SIG-M5 treated with dmso at 0.1 percent for 504 hours (cell line): ENCODE results near the gene ZNF879.

Experiments used
- DNase-seq: peaks from one replicate; lab custom pipeline; 2025; ENCODE audit not compliant: unreplicated experiment; lab: John Stamatoyannopoulos, UW

ZNF879 gene

DNA sequence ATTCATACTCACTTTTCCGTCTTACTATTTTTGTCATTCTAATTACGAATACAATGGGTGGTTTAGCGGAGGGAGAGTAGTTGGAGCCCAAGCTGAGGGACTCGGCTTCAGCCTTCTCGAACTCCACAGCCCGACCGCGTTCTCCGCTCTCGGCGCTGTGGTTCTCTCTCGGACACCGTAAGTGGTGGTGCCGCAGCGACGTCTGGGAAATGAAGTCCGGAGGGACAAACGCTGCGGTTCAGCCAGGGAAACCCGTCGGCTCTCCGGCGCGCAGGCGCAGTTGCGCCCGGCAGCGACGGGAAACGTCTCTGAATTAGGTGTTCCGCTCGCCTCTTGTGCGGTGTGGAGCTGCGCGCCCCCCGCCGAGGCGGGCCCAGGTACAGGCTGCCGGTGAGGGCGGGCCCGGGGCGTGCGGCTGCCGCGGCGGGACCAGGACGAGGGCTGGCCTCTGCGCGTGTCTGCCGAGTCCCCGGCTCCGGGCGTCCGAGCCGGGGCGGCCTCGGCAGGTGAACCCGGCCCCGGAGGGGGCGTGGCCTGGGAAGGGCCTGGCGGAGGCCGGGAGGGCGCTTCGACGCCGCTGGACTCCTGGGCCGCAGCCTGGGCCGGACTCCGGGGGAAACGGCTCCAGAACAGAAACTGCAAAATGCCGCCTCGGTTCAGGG lies at the start of gene ZNF879:
ZNF879 (plus strand) TSS at position 277 of the 662 bp plus-strand sequence. CDS start 1,201 bp downstream, outside the sequence.
- peak; percentile 93 for DNase-seq

DNA sequence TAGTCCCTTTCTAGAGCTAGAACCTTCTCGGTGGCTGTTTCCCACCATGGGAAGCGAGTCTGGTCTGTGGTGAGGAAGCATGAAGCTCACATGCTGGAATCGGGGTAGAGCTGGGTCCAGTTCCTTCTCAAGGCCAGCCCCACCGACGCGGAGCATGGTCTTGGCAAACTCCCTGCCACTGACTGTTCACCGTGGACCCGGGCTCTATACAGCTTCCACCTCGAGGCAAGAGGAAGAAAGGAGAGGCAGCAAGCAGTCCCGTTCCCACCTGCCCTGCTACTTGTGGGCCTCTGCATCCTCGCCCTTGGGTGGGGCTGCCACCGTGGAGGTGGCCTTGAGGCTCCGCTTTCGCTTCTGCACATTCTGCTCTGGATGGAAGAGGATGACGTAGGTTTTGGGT lies 42.2 kb upstream of the ZNF879 start:
- no peak for DNase-seq

DNA sequence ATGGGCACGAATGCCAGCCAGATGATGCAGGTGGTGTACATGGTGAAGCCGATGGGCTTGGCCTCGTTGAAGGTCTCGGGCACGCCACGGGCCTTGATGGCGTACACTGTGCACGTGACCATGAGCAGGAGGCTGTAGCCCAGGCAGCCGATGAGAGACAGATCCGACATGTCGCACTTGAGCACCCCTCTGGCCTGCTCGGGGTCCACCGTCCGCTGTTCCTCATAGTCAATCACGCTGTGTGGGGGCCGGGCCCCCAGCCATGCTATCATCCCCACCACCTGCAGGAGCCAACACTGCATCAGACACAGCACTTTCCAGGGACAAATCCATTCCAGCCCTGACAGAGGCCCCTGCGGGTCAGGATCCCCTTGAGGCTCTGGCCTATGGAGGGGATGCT lies 40.7 kb upstream of the ZNF879 start:
- DNase-seq: no peak

DNA sequence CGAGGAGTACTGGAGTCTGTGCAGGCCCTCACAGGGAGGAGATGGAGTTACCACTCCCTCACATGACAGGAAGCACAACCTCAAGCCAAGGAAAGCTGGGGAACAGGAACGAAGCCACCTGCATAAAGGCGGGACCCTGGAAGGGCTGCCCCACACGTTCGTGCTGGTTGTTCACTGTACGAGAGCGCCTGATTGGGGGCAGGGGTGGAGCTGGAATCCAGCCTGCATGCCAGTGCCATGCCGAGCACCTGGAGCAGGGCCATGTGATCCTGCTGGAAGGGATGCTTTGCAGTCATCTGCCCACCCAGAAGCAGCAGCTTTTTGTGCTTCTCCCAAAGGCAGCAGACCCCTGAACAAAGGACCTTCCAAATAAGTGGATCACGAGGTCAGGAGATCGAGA lies 39.9 kb upstream of the ZNF879 start:
- no peak for DNase-seq

DNA sequence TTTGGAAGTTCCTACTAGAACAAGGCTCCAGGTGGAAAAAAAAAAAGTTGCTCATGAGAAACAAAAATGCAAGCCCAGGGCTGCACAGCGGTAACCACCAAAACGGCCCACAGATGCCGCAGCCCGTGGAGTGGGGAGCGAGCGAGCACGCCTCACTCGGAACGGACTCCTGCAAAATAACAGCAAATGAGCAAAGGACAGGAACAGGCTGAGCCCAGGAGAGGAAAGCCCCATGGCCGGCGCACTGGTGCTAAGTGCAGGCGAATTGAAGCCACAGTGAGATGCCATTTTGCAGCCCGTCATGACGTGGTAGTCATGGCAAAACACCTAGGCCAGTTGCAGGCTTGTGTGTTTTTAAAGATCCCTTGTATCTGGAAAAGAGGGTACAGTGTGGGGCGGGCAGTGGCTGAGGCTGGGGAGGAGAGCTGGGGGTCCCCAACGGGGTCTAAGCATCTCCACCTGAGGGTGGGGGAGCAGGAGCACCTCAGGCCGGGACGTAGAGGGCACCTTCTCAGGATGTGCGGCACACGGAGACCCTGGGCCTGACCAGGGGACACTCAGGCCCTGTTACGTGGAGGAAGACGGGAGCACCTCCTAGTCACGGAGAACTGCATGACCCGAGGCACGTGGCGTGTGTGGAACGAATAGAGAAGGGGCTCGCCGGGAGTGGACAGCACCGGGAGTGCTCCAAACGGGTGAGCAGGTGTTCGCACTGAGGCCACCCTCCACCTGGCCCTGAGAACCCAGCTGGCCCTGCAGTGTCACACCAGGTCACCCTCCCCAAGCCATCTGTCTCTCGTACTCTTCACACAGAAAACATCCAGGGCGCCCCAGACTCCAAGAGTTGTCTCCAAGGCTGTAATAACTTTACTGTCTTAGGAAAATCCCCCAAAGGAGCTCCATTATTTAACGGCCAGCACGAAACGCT lies 39.2 kb upstream of the ZNF879 start:
- DNase-seq: no peak

DNA sequence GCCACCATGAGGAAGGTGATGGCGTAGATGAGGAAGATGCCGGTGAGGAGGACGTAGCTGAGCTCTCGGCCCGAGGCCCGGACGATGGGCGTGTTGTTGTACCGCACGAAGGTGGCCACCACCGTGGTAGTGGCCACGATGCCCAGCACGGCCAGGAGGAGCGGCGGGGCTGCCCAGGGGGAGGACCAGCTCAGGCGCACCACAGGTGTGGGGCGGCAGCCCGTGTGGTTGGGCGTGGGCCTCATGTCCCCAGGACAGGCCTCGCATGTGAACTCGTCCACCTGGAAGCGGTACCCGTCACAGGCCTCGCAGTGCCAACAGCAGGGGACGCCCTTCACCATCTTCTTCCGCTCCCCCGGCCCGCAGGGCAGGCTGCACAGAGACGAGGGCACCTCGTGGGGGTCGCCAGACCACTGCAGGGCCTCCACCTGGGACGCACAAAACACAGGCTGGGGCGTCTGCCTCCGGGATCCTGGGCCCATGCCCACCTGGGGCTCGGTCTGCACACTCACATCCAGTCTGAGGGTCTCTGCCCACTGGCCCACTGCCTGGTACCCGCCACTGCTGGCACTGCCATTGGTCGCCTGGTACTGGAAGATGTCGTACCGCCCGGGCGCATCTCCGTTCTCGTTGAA lies 37.2 kb upstream of the ZNF879 start:
- no peak for DNase-seq

DNA sequence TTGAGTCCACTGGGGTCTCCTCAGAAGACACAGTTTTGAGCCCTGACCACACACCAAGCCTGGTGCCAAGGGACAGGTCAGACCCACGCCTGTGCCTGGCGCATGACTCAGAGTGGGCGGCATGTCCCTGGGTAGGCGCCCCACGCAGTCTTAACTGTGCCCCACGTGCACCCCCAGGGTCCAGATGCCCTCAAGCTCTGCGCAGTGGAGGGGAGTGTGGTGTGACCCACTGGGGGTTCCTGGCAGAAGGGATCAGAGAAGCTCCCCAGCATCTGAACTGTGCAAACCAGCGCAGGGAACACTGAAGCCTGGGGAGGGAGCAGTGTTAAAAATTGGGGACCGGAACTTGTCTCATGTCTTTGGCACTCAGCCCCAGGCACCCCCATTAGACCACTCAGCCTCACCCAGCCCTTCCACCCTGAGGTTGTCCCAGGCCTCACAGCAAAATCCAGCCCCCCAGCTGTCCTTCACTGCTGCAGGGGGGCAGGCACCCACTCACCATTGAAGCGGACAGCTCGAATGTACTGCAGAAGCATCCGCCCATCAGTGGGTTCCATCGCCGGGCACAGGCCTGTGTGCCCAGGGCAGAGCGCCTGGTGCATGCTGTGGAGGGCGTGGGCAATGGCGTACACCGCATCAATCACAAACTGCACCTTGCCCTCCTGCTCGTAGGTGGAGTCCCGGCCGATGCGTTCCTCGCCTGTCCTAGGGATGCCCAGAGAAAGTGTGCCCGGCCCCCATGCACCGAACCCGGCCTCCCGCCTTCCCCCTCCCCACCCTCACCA lies 35.0 kb upstream of the ZNF879 start:
- no peak for DNase-seq

DNA sequence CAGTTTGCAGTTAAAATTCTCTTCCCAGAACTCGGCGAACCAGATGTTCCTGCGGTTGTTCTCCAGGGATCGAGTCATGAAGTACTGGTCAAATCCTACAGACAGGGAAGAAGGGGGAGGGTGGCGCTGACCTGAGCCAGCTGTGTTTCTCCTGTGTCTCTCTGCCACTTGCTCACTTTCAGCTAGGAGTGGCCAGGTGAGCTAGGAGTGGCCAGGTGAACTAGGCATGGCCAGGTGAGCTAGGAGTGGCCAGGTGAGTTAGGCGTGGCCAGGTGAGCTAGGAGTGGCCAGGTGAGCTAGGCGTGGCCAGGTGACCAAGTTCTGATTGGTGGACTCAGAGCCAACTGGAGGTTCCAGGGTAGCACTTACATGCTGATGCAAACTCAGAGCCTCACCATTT lies 34.3 kb upstream of the ZNF879 start:
- no peak for DNase-seq

DNA sequence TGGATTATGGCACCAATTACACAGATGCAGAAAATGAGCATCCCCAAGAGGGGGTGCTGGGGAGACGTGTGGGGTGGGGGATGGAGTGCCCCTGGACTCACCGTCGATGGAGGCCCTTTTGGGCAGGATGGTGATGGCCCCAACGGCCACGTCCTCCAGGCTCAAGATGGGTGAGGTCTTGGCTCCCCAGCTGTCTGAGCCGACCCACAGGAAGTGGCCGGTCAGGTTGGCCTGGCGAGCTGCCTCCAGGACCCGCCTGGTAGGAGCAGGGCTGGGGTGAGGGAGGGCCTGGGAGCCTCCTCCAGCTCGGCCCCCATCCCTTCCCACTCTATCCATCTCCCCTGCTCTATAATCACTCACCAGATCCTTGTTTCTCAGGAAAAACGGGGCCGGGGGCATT lies 33.1 kb upstream of the ZNF879 start:
- DNase-seq: no peak

DNA sequence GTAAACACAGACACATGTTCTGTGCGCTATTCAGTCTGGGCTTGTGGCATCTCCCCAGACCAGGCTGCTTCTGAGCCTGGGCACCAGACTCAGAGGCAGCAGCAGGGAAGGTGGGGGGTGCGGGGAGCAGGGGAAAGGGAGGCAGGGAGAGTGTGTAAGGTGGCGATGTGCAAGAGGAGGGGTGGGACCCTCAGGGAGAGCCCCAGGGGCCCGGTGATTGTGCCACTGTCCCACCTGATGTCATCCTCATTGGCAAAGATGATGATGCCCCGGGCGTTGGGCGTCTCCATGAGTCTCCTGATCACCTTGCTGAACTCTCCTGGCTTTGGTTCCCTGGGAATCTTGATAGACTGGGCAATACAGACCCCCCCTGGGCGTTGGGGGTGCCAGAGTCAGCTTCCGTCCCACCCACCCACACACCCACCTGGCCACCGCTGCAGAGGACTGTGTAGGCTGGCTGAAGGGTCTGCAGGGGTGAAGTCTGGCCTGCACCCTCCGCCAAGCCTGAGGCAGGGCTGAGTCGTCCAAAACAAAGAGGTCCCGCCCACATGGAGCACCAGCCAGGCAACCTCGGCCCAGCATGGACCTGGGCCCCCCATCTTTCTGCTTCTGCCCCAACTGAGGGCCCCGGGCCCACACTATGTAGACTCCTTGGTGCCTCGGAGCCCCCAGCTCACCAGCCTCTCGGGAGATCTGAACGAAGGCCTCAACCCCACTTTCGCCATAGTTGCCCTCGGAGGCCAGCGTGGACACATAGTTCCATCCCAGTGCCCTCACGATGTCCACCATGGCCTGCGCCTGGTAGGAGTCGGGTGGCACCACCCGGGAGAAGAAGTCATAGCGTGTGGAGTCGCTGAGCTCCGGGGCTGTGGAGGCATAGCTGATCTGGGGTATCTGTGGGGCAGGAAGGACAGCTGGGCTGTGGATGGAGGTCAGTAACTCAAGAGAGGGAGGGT lies 32.1 kb upstream of the ZNF879 start:
- DNase-seq: no peak

DNA sequence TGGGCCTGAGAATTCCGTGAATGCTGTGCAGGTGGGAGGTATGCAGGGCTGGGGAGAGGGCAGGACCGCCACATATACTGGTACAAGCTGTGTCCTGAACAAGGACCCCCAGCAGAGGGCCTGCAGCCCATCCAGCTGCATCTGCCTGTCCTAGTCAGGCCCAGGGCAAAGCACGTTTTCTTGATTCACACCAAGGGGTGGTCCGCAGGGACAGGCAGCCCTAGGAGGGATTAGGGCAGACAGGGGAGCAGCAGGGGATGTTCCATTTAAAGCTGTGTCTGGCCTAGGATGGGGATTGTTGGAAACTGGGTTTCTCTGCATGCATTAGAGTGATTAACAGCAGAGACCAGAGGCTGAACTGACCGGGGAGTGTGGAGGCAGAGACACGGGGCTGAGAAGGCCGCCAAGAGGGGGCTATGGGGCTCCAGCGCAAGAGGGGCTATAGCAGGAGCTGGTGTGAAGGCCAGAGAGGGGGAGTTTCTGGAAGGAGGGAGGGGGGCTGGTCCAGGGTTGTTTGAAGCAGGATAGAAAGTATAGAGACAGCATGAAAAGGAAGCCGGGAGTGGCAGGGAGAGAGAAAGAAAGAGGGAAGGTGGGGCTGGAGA lies 31.2 kb upstream of the ZNF879 start:
- no peak for DNase-seq

DNA sequence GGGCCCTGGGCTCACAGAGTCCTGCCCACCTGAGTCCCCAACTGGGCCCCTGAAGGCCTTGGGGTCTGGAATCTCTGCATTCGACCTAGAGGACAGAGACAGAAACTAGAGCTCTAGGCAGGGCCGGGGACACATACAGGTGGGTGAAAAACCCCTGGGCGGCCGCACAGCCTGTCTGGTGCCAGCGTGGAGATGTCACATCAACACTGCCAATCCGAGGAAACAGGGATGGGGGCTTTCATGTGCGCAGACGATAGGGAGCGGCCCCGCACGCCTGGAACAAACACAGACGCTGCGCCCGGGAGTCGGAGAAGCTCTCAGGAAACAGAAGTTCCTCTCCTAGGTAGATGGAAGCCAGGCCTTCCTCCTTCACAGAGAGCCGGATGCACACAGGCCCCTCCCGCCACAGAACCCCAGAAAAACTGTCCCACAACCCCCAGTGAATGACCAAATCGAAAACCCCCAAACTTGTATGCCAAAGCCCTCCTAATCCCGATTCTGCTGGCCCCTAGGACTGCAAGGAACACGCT lies 30.3 kb upstream of the ZNF879 start:
- no peak for DNase-seq

DNA sequence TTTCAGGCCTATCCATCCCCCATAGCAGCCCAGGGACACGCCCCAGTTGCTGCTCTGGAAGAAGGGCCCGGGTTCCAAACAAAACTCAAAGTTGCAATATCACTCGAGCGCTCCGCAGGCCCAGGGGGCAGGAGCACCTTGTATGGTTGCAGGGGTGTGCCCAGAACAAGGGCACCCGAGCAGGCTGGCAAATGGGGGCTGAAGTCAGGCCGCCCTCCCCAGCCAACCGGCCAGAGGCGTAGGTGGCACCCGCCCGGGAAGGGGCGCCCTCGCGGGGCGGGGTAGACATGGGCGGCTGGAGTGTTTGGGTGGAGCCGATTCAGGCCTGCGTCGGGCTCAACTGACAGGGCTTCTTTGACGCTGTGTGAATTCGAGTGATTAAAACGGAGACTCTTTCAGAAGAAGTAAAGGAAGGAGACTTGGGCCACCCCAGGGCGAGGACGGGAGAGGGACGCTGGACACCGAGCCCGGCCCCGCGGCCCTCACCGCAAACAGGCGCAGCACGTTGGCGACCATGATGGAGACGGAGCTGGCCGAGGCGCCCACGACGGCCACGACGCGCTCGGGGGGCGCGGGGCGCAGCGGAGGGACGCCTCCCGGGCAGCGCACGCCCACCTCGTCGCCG lies 29.5 kb upstream of the ZNF879 start:
- no peak for DNase-seq

DNA sequence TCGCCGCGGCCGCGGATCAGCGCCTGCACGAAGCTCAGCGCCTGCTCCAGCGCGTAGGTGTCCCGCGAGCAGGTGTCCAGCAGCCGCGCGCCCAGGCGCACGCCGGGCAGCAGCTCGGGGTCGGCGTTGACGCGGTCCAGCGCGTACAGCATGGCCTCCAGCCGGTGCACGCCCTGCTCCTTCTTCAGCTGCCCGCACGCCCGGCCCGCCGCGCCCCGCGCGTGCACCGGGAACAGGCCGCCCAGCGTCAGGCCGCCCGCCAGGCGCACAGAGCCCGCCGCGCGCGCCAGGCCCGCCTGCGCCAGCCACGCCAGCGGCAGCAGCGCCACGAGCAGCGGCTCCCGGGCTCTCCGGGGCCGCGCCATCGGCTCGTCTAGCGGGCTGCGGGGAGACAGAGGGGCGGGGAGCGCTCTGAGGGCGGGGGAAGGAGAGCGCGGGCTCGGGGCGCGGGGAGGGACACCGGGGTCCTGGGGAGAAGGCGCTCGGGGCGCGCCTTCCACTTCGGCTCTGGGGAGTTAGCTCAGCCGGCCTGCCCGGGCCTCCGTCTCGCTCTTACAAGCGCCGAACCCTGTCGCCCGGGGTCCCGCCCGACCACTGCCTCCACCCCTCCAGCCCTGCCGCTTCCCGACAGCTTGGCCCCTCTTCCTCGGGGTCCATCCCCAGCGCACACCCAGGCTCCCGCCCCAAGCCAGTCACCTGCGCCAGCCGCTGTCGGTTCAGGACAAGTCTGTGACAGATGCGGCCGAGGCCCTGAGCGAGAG lies 28.8 kb upstream of the ZNF879 start, which contains the start of gene GRM6:
GRM6 (minus strand) TSS at position 741 of the 761 bp plus-strand sequence; CDS start at position 365, 376 bp downstream.
- no peak for DNase-seq

DNA sequence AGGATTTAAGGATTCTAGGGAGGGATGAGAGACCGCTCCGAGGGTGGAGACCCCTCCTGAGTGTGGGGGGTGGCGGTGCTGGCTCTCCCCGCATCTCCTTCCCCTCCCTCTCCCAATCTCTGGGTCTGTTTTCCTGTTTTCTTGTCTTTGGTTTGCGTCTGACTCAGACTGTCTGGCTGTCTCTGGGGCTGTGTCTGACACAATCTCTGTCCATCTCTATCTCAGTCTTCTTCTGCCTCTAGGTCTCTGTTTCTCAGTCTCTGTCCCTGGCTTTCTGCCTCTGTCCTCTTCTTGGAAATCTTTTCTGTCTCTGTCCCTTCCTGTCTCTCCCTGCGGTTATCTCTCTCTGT lies 28.3 kb upstream of the ZNF879 start:
- no peak for DNase-seq

DNA sequence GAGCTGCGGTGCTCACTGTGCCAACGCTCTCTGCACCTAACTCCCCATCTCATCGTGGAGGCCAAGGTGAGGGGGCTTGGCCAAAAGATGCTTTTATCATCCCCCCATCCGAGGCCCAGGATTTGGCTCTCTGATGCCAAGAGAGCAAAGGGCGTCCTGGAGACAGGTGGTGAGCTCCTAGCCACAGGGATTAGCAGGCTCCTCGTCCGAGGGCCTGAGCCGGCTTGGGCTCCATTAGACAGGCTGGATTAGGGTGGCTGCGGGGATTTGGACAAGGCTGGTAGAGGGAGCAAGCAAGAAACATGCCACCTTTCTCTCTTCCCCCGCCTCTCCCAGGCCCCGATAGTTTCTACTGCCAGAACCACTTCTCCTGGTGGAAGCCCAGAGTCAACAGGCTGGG lies 27.4 kb upstream of the ZNF879 start:
- no peak for DNase-seq

DNA sequence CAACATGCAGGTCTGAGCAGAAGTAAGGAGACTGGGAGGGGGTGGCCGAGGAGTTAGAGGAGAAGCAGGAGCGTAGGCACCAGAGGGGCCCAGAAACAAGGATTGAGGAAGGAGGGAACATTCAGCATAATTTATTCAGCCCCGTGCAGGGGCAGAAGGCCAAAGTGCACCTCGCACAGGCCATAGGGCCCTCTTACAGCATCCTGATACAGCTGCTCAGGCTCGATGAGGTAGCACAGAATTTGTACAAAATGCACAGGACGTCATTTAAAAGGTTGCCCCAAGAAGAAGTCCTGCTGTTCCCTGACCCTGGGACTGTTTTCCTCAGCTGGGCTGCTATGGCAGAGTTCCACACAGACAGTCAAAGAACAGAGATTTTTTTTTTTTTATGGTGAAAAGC lies 26.4 kb upstream of the ZNF879 start:
- DNase-seq: no peak

DNA sequence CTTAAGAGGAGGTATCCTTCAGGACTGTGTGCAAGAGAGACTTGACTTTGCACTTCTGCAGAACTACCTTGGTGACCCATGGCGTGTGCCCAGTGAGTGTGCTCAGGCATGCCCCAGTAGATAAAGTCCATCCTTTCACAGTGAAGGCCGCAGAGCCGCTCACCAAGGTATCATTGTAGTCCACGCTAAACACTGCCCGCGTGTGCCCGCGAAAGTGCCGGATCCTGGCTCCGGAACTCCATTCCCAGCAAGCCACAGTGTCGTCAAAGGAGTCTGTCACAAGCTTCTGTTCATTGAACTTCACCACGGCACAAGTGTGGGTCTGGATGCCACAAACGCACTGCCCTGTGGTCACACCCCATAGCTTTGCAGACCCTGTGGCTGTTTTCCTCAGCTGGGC lies 25.2 kb upstream of the ZNF879 start:
- DNase-seq: no peak
